ENCODE measurements around the gene USP48.

DNA sequence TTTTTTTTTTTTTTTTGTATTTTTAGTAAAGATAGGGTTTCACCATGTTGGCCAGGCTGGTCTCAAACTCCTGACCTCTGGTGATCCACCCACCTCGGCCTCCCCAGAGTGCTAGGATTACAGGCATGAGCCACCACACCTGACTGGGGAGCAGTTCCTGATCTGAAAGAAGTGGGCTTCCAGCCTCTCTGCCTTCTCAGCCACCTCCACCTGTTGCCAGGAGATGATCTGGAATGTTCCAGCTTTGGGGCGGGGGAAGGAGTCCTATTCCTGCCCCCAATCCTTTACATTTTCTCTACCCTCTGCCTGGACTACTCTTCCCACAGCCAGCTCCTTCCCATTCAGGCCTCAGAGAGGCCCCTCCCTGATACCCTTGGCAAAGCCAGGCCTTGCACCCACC is 141.9 kb downstream of the USP48 start:
- TF ChIP-seq SMC3 (IDR thresholded peaks at IDR 0.05) (no peak), ATOH8 (CRISPR knock-in tag; IDR thresholded peaks at IDR 0.05; ENCODE audit: low read depth) (no peak), POLR2A (IDR thresholded peaks at IDR 0.05; ENCODE audit: low read length) (no peak), CTCF (IDR thresholded peaks at IDR 0.05) (no peak), NR3C1 (IDR thresholded peaks at IDR 0.05) (no peak), RAD21 (conservative IDR thresholded peaks at IDR 0.05 in 1 of 2, IDR thresholded peaks at IDR 0.05 in 1 of 2) (no peak), RCOR1 (IDR thresholded peaks at IDR 0.05; ENCODE audit: low read depth, low read length) (no peak), RARB (CRISPR knock-in tag; IDR thresholded peaks at IDR 0.05) (no peak), JUNB (IDR thresholded peaks at IDR 0.05) (no peak), JUN (IDR thresholded peaks at IDR 0.05) (no peak), REST (IDR thresholded peaks at IDR 0.05) (no peak), SREBF2 (IDR thresholded peaks at IDR 0.05) (no peak)
- TF ChIP-seq, protein P1, sequence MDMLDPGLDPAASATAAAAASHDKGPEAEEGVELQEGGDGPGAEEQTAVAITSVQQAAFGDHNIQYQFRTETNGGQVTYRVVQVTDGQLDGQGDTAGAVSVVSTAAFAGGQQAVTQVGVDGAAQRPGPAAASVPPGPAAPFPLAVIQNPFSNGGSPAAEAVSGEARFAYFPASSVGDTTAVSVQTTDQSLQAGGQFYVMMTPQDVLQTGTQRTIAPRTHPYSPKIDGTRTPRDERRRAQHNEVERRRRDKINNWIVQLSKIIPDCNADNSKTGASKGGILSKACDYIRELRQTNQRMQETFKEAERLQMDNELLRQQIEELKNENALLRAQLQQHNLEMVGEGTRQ (IDR thresholded peaks at IDR 0.05) = no peak
